CD1c-positive myeloid dendritic cell (primary cell): ENCODE results near the gene MZT2A.
"Not testable (repeated sequence)": the region's sequence is repeated elsewhere in the genome, so short reads cannot be mapped to it uniquely, and the experiment has no call there.

Experiments used
- DNase-seq: peaks from one replicate; pipeline ENCODE4 v3.0.0-alpha.2; 2016; ENCODE audit errors: extremely low spot score

Gene MZT2A

GRCh38 chr2:131454914-131455313 is 37.3 kb downstream of the MZT2A start:
- not testable (repeated sequence) for DNase-seq

- not testable (repeated sequence) for DNase-seq
Observed at GRCh38 chr2:131451265-131451949, 40.8 kb downstream of the MZT2A start.

GRCh38 chr2:131447981-131448380 is 44.2 kb downstream of the MZT2A start:
- DNase-seq: not testable (repeated sequence)

GRCh38 chr2:131445896-131446295 is 46.3 kb downstream of the MZT2A start:
- DNase-seq: no peak

- not testable (repeated sequence) for DNase-seq
Observed at GRCh38 chr2:131445515-131445797, 46.7 kb downstream of the MZT2A start.

GRCh38 chr2:131444736-131445514 is 47.3 kb downstream of the MZT2A start:
- DNase-seq: not testable (repeated sequence)

- DNase-seq: not testable (repeated sequence)
Observed at GRCh38 chr2:131440742-131441468, 51.3 kb downstream of the MZT2A start.
